HG02759 (cell line): Measurements from ENCODE around the gene OTUD1.
A peak's percentile ranks its signal among the peaks of the same experiment; 100 is the strongest.

Experiments used
- ATAC-seq: cut with Tn5 transposase; IDR thresholded peaks from one replicate; pipeline ENCODE4 v1.9.1; 2021; ENCODE audit warnings: mild to moderate bottlenecking, moderate library complexity; ENCODE audit not compliant: unreplicated experiment

Gene OTUD1

DNA sequence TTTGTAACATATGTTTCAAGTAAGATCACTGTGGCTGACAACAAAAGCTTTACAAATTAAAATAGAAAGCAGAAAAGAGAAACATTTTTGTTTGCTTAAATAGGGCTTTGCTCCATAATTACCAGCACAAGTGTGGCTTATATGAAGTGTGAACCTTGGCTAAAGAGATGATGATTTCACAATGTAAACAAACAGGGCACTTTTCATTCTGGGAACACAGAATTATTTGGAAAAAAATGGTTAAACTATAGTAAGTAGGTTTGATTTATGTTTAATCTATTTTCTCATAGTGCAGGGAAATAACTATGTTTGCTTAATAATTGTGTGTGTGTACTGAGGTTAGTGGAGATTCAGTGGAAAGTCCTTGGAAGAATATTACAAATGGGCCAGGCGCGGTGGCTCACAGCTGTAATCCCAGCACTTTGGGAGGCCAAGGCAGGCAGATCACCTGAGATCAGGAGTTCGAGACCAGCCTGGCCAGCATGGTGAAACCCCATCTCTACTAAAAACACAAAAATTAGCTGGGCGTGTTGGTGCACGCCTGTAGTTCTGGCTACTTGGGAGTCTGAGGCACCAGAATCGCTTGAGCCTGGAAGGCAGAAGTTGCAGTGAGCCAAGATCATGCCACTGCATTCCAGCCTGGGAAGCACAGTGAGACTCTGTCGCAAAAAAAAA, 19.1 kb upstream of the OTUD1 start:
- ATAC-seq = no peak

DNA sequence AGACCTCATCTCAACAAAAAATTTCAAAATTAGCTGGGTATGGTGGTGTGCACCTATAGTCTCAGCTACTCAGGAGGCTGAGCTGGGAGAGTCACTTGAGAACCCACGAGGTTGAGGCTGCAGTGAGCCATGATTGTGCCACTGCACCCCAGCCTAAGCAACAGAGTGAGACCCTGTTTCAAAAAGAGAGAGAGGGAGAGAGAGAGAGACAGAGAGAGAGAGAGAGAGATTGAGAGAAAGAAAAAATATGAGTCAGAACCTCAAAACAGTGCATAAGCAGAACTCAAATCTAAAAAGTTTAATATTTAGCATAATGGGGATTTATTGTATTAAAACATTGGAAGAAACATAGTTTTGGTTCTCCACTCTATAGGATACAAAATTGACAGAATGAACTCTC, 17.5 kb upstream of the OTUD1 start:
- no peak for ATAC-seq

DNA sequence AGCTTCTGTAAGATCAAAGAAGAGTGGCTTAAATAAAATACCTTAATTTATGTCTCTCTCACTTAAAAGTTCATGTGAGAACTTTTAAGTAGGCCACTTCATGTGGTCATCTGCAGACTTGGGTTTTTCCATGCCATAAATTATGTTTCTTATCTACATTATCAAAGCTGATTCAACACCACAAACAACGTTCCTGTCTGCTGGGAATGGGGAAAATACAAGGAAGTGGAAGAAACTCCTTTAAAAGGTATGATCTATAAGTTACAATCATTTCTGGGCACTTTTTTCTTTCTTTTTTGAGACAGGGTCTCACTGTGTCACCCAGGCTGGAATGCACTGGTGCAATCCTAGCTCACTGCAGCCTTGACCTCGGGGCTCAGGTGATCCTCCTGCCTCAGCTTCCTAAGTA, 16.9 kb upstream of the OTUD1 start:
- ATAC-seq = no peak

DNA sequence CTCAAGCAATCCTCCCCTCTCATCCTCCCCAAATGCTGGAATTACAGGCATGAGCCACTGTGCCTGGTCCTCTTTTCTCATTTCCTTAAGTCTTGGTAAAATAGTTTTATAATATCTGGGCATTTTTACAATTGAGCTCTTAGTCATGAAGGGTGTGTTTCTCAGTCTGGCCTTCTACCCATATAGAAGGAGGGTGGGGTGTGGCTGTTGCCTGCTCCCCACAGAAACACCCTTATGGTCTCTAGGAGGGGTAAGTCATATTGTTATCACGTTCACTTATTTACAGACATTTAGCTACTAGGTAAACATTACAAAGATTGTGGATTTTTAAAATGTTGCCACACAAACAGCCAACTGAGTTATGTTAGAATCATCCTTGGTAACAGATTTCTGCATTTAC, 6.7 kb upstream of the OTUD1 start:
- no peak for ATAC-seq

DNA sequence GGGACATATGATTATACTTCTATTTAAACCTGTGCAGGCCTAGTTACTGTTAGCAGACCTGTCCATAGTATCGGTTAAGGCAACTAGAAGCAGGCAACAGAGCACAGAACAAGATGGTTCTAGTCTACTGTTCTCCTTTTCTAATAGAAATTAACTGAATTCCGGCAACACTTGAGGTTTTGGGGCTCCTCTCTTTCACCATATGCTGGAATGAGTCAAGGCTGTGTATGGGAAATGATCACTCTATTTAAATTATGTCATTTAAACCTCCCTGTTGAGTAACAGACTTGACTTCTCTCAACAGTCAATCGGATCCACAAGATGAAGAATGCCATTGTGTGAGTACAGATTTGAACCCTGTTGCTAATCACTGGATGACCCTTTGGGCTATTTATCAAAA, 6.2 kb upstream of the OTUD1 start:
- no peak for ATAC-seq

DNA sequence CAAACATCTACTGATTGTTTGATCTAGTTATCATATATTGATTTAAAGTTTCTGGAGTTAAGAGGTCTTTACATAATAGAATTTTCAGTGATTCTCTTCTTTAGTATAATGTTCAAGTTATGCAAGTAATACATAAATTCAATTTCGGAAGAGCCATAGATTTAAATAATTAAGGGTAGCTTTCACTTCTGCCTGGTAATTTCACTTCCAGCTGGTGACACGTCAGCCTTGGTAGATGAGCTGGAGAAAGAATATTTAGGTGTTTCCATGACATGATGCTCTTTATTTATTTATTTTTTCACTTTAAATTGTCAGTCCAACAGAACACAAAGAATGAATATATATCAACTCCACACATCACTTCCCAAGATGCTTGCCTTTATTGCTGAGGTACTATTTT, 5.2 kb upstream of the OTUD1 start:
- no peak for ATAC-seq

DNA sequence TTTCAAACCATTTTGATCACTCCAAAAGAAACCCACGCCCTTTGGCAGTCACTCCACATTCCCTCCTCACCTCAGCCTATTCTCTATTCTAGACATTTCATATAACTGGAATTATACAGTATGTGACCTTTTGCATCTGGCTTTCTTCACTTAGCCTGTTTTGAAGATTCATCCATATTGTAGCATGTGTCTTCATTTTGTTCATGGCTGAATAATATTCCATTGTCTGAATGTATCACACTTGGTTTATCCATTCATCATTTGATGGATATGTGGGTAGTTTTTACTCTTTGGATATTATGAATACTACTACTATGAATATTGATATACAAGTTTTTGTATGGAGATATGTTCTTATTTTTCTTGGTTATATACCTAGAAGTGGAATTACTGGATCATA, 3.5 kb upstream of the OTUD1 start:
- no peak for ATAC-seq

DNA sequence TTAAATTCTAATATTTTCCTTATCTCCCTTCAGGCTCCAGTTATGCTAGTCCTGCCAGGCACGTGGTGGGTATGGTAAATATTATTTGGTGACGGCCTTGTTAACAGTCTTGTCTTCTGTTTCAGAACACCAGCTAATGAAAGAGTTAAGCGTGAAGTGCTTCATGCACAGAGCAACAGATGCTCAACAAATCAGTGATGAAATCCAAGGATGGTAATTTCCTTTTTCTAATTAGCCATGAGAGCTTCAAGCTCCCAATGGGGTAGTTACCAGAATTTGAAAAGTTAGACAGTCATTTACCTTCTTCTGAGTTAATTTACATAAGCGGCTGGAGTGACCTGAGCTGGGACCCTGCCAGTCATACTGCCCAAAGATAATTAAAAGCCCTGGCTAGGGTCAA, 1.9 kb upstream of the OTUD1 start:
- ATAC-seq = no peak

DNA sequence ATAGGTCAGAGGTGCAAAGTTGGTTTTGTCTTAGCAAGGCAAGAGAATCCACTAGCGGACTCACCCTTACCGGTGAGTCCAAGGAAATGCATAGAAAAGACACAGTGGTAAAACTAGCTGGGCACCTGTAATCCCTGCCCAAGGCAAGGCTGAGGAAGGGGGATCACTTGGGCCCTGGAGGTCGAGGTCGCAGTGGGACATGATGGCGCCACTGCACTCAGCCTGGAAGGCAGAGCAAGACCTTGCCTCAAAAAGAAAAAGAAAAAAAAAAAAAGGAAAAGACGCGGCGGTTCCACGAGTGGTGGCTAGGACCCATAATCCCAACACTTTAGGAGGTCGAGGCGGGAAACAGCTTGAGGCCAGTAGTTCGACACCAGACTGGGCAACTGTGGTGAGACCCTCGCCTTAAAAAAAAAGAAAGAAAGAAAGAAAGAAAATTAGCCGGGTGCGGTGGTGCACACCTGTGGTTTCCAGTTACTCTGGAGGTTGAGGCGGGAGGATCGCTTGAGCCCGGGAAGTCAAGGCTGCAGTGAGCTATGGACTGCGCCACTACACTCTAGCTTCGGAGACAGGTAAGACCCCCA, 820 bp upstream of the OTUD1 start:
- no peak for ATAC-seq

DNA sequence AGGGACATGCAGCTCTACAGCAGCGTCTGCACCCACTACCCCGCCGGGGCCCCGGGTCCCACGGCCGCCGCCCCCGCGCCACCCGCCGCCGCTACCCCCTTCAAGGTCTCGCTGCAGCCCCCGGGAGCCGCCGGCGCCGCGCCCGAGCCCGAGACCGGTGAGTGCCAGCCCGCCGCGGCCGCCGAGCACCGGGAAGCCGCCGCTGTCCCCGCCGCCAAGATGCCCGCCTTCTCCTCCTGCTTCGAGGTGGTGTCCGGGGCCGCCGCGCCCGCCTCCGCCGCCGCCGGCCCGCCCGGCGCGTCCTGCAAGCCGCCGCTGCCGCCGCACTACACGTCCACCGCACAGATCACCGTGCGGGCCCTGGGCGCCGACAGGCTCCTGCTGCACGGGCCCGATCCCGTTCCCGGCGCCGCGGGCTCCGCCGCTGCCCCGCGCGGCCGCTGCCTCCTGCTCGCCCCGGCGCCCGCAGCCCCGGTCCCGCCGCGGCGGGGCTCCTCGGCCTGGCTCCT, 631 bp downstream of the OTUD1 start:
- ATAC-seq = peak; percentile 11

DNA sequence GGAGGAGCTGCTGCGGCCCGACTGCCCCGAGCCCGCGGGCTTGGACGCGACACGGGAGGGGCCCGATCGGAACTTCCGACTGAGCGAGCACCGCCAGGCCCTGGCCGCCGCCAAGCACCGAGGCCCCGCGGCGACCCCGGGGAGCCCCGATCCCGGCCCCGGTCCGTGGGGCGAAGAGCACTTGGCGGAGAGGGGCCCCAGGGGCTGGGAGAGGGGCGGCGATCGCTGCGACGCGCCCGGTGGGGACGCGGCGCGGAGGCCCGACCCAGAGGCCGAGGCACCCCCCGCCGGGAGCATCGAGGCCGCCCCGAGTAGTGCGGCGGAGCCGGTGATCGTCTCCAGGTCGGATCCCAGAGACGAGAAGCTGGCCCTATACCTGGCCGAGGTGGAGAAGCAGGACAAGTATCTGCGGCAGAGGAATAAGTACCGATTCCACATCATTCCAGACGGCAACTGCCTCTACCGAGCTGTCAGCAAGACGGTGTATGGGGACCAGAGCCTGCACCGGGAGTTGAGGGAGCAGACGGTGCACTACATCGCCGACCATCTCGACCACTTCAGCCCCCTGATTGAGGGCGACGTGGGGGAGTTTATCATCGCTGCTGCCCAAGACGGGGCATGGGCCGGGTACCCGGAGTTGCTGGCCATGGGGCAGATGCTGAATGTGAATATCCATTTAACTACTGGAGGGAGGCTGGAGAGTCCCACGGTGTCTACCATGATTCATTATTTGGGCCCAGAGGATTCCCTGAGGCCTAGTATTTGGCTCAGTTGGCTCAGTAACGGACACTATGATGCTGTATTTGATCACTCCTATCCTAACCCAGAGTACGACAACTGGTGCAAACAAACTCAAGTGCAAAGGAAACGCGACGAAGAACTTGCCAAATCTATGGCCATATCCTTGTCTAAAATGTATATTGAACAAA, 1.4 kb downstream of the OTUD1 start:
- peak; percentile 19 for ATAC-seq

DNA sequence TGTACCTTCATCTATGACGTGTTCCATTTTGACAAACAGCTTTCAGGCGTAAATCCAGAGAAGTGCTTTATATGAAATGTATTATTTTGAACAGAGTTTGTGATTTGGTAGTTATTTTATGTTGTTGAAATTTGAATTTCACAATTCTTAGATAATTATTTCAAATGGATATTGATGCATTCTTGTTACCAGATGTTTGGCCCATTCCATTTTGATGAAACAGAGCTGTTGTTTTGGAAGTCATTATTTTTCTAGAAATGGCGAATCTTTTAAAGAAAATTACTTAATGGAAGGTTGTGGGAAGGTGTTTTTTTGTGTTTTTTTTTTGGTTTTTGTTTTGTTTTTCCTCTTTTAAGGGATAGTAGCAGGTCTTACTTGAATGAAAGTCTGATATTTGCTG, 2.4 kb downstream of the OTUD1 start:
- no peak for ATAC-seq

DNA sequence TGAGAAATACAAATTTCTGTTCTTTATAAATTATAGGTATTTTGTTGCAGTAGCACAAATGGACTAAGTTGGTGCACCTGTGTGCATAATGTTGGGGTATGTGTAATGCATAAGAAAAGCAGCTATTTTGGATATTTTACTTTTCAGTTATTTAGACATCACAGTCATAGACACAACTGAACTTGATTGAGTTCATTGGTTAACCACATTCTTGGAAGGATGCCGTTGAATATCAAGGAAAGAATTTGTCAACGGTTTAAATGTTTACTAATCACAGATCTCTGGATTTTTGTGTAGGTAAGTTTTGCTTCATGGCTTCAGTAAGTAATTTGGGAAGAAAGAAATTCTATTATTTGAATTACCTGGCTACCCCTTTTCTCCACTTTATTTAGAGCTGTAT, 4.1 kb downstream of the OTUD1 start:
- ATAC-seq = no peak

DNA sequence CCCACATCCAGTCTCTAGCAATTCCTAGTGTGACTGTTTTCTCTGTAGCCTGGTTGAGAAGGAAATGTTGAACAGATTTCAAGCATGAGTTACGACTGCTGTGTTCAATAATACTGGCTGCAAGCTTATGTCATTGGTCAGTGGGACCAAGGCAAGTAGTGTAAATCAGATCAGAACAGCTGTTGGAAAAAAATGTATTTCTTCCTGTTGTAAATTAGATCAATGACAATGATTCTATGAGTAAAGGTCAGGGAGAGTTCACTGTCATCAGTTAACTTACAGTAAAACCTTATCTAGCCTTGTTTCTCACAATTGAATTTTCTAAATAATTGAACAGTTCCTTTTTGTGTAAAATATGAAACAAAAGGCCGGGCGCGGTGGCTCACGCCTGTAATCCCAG, 6.7 kb downstream of the OTUD1 start:
- no peak for ATAC-seq

DNA sequence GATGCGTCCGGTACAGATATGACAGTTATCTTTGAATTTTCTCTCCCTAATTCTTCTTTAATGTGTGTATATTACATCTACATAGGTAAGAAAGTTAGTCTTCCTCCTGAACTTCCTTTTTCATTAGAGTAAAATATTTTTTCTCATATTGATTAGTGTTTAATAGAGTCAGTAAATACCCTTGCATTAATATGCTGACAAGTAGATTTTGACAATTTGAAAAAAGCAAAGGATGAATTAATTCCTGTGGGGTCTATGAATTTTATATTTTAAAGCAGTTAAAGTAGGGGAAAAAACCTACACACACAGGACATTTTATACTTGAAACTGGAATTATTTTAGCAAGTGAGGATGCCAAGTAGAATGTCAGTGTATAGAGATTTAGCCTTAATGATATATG, 9.4 kb downstream of the OTUD1 start:
- no peak for ATAC-seq

DNA sequence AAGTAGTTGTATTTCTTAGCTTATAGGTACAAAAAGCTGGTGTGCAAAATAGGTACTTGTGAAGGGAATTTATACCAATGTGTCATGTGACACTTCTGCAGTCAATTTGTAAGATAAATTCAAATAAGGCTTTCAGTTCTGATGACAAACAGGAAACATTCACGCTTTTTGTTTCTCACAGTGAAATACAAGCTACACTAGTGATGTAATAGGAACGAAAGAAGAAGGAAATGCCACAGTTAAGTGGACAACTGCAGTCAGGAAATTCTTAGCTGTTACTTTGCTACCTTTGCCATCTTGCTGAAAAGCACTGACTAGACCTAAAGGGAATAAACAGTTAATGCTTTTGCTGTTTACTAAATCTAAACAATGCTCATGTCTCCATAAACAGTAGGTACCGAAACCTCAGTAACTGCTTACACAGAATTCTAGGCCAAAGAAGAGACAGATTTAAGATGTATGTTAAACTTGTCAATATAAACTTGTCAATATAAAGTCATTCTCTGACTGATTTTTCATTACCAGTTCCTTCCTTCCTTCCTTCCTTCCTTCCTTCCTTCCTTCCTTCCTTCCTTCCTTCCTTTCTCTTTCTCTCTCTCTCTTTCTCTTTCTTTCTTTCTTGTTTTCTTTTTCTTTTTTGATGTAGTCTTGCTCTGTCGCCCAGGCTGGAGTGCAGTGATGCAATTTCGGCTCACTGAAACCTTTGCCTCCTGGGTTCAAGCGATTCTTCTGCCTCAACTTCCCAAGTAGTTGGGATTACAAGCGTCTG, 10.1 kb downstream of the OTUD1 start:
- ATAC-seq = peak; percentile 80

DNA sequence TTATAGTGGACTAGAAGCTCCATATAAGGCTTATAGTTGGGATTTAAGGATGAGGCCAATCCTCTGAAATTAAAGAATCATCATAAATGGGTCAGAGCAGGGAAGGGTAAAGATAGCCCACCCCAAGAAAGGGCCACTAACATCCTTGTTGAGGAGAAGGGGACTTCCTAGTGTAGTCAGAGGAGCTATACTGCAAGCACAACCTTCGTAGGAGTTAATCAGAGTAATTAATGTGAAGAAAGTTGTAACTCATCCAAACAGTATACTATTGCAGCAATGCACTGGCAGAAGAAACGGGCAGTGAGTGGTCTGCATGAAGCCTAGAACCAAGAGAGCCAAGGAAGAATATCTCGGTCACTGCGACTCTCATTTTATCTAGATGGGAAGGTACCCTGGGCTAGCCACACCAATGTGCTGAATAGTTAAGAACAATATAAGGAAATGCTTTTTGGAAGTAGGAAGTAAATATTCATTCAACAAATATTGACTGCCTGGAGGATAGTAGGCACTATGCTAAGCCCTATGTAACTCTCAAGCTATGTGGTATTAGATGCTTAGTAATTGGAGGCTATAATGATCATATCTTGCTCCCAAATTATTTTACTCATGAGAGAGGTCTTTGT, 13.3 kb downstream of the OTUD1 start:
- ATAC-seq = no peak

DNA sequence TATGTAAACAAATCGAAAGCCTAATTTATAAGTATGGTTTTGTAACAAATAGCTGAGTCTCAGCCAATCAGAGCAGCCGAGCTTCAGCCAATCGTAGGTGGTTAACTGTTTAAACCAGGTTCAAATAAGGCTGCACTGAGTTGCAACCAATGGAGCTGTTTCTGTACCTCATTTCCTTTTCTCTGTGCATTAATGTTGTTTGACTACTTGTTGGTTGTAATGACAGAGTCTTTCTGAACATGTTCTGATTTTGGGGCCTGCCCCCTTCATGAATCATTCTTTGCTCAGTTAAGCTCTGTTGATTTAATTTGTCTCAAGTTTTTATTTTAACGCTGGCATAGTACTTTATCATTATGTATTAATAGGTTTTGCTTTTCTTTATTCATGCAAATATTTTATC, 14.6 kb downstream of the OTUD1 start:
- no peak for ATAC-seq

DNA sequence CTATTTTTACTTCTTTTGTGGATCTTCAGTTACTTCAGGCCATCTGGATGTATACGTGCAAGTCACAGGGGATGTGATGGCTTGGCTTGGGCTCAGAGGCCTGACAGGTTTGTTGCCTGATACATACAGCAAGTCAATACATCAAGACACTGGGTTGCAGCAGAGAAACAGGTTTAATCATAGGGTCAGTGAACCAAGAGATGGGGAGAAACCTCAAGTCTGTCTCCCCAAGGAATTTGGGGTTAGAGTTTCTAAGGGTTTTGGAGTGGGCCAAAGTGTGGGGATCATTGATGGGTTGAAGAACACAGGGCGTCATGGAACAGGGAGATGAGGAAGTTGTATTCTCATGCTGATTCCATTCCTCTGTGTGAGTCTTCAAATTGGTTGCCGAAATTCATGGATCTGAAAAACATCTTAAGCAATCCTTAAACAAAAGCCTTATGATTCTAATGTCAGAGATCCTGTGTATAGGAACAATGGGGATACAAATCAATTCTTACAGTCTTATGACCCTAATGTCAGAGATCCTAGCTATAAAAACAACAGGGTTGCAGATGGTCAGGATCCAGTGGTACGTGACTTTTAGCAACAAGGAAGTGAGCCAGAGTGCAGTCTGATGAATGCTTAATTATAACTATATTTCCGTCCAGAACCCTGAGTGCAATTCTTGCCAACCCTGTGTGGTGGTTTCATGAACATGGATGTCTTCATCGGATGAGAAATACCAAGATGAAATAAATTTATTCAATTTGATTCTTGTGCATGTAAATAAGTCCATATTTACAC, 18.9 kb downstream of the OTUD1 start:
- no peak for ATAC-seq
